Cardiac fibroblast (primary cell): ENCODE measurements around the gene ETV5.

ENCODE experiments used
- DNase-seq, 2 donors: peaks; one replicate each; pipeline versions ENCODE4 v3.0.0 to v3.0.0-alpha.2; 2010; ENCODE audit warnings: low read depth in 2 of 2
- H3K4me3 ChIP-seq, 2 donors: replicated peaks in 1 of 2; 1 replicate in 1 of 2; 2 replicates in 1 of 2; pipeline ENCODE4 v1.5.1; 2011; ENCODE audit warnings: low read depth in 2 of 2, low read length in 2 of 2, mild to moderate bottlenecking in 2 of 2, moderate library complexity in 1 of 2
- CTCF ChIP-seq: IDR thresholded peaks from one replicate; pipeline ENCODE4 v1.5.1; 2011; ENCODE audit warnings: low read depth, mild to moderate bottlenecking, low read length, inconsistent platforms

Gene ETV5

GRCh38 chr3:186070550-186070949, 38.3 kb downstream of the ETV5 start:
- H3K4me3 ChIP-seq = no peak overlapping the region
- TF ChIP-seq CTCF = no peak
- DNase-seq = no peak

- H3K4me3 ChIP-seq = no peak overlapping the region
- DNase-seq = no peak
- no peak for TF ChIP-seq CTCF
Measured at GRCh38 chr3:186070133-186070532, 38.8 kb downstream of the ETV5 start.

- H3K4me3 ChIP-seq = no peak overlapping the region
- DNase-seq = no peak
- no peak for TF ChIP-seq CTCF
Measured at GRCh38 chr3:186069199-186069598, 39.7 kb downstream of the ETV5 start.

- H3K4me3 ChIP-seq = no peak overlapping the region
- no peak for TF ChIP-seq CTCF
- DNase-seq = no peak
Measured at GRCh38 chr3:186068243-186068552, 40.7 kb downstream of the ETV5 start.

- H3K4me3 ChIP-seq = no peak overlapping the region
- no peak for TF ChIP-seq CTCF
- DNase-seq = no peak
Measured at GRCh38 chr3:186067360-186068242, 41.3 kb downstream of the ETV5 start.

GRCh38 chr3:186060222-186060621, 48.7 kb downstream of the ETV5 start:
- no peak for DNase-seq
- H3K4me3 ChIP-seq = no peak overlapping the region
- TF ChIP-seq CTCF = no peak

- H3K4me3 ChIP-seq = no peak overlapping the region
- DNase-seq = no peak
- no peak for TF ChIP-seq CTCF
Measured at GRCh38 chr3:186059192-186059591, 49.7 kb downstream of the ETV5 start.
